Neuronal stem cell (in vitro differentiated cells): Measurements from ENCODE around the gene ABLIM2.
A peak's percentile ranks its signal among the peaks of the same experiment; 100 is the strongest.

ENCODE experiments used
- DNase-seq: peaks from one replicate; pipeline ENCODE4 v3.0.0-alpha.2; 2013; ENCODE audit warnings: low spot score
- H2AFZ ChIP-seq: one replicate; pipeline ENCODE4 v1.6.1; 2013; ENCODE audit warnings: mild to moderate bottlenecking, low read length, inconsistent platforms
- H2AK5ac ChIP-seq: 2 replicates; pipeline ENCODE4 v1.6.1; 2013; ENCODE audit warnings: low read depth, mild to moderate bottlenecking, inconsistent platforms, low read length, moderate library complexity, mixed read lengths
- H2BK120ac ChIP-seq: 2 replicates; pipeline ENCODE4 v1.6.1; 2013; ENCODE audit warnings: low read depth, mild to moderate bottlenecking, inconsistent platforms, low read length, moderate library complexity, mixed read lengths
- H2BK12ac ChIP-seq: one replicate; pipeline ENCODE4 v1.6.1; 2013; ENCODE audit warnings: low read length, inconsistent platforms
- H2BK15ac ChIP-seq: 2 replicates; pipeline ENCODE4 v1.6.1; 2013; ENCODE audit warnings: mild to moderate bottlenecking, low read length, inconsistent platforms, mixed read lengths
- H2BK5ac ChIP-seq: one replicate; pipeline ENCODE4 v1.6.1; 2013; ENCODE audit warnings: inconsistent platforms, mild to moderate bottlenecking, low read length, moderate library complexity
- H3K14ac ChIP-seq: one replicate; pipeline ENCODE4 v1.6.1; 2013; ENCODE audit warnings: low read length, inconsistent platforms
- H3K18ac ChIP-seq: 2 replicates; pipeline ENCODE4 v1.6.1; 2013; ENCODE audit warnings: low read length, inconsistent platforms
- H3K23ac ChIP-seq: 2 replicates; pipeline ENCODE4 v1.6.1; 2013; ENCODE audit warnings: low read depth, mild to moderate bottlenecking, mixed read lengths, low read length, inconsistent platforms; ENCODE audit not compliant: poor library complexity
- H3K27ac ChIP-seq: replicated peaks from 3 replicates; pipeline ENCODE4 v1.5.1; 2013; ENCODE audit warnings: low read length, inconsistent platforms
- H3K27me3 ChIP-seq, 3 experiments: 2 replicates each; pipeline ENCODE4 v1.6.1; 2013; ENCODE audit warnings: low read length in 3 of 3, mild to moderate bottlenecking in 2 of 3, inconsistent platforms in 1 of 3, low read depth in 1 of 3, mixed read lengths in 1 of 3, moderate library complexity in 1 of 3; ENCODE audit not compliant: control insufficient read depth in 3 of 3, insufficient read depth in 3 of 3
- H3K36me3 ChIP-seq, 2 donors: replicated peaks in 1 of 2; 2 replicates each; pipeline ENCODE4 v1.6.1; 2013; ENCODE audit warnings: low read length in 2 of 2; ENCODE audit not compliant: control insufficient read depth in 2 of 2, insufficient read depth in 2 of 2
- H3K4ac ChIP-seq: 2 replicates; pipeline ENCODE4 v1.6.1; 2013; ENCODE audit warnings: inconsistent platforms, mild to moderate bottlenecking, low read length, moderate library complexity
- H3K4me1 ChIP-seq, 2 donors: 1 replicate in 1 of 2; 2 replicates in 1 of 2; pipeline ENCODE4 v1.6.1; 2013; ENCODE audit warnings: low read length in 2 of 2, low read depth in 1 of 2; ENCODE audit not compliant: control insufficient read depth in 2 of 2, insufficient read depth in 1 of 2
- H3K4me2 ChIP-seq: one replicate; pipeline ENCODE4 v1.6.1; 2013; ENCODE audit warnings: mild to moderate bottlenecking, low read length, inconsistent platforms; ENCODE audit not compliant: insufficient read depth, poor library complexity, severe bottlenecking
- H3K4me3 ChIP-seq, 2 donors: 2 replicates each; pipeline ENCODE4 v1.5.1; 2013; ENCODE audit warnings: low read length in 2 of 2, mild to moderate bottlenecking in 2 of 2, inconsistent platforms in 1 of 2, moderate library complexity in 1 of 2
- H3K79me1 ChIP-seq: one replicate; pipeline ENCODE4 v1.6.1; 2013; ENCODE audit warnings: low read depth, mild to moderate bottlenecking, inconsistent platforms, low read length, moderate library complexity
- H3K9ac ChIP-seq: one replicate; pipeline ENCODE4 v1.6.1; 2013; ENCODE audit warnings: mild to moderate bottlenecking, low read depth, low read length, inconsistent platforms; ENCODE audit not compliant: poor library complexity
- H3K9me3 ChIP-seq, 2 donors: replicated peaks in 1 of 2; 2 replicates each; pipeline versions ENCODE3 to v1.6.1; 2013; ENCODE audit warnings: low read length in 2 of 2, mild to moderate bottlenecking in 2 of 2, inconsistent platforms in 1 of 2, low read depth in 1 of 2, mixed read lengths in 1 of 2, moderate library complexity in 1 of 2; ENCODE audit not compliant: control insufficient read depth in 2 of 2, insufficient read depth in 1 of 2
- H4K8ac ChIP-seq: one replicate; pipeline ENCODE4 v1.6.1; 2013; ENCODE audit warnings: low read depth, mild to moderate bottlenecking, inconsistent platforms, low read length, moderate library complexity
- H4K91ac ChIP-seq: one replicate; pipeline ENCODE4 v1.6.1; 2013; ENCODE audit warnings: low read length, low read depth, mild to moderate bottlenecking, inconsistent platforms; ENCODE audit not compliant: poor library complexity
- WGBS, 2 donors: extraction: QIAGEN DNeasy Blood & Tissue Kit; methylation state at CpG; one replicate each; pipeline ENCODE4 v1.1.7; 2013; ENCODE audit warnings: missing lambda C conversion rate in 2 of 2, mixed read lengths in 1 of 2; ENCODE audit not compliant: insufficient read length in 2 of 2, insufficient replicate concordance in 1 of 2; ENCODE audit errors: extremely low coverage in 2 of 2; 5-methylcytosine and 5-hydroxymethylcytosine counted together

ABLIM2 gene

GRCh38 chr4:8072235-8072968 lies 86.2 kb downstream of the ABLIM2 start:
- H3K9me3 ChIP-seq = no peaks in the 10 kb centered on the region
- H3K4me1 ChIP-seq = peaks cover 0 to 28% of the 10 kb centered on the region in 2 donors
- peak overlapping the region; percentile 90 for H3K4ac ChIP-seq
- peak overlapping the region; percentile 71 for H2BK5ac ChIP-seq
- no peak for DNase-seq
- peak overlapping the region; percentile 95 for H3K18ac ChIP-seq
- H2BK120ac ChIP-seq = peak overlapping the region; percentile 64
- H3K4me3 ChIP-seq = no peak overlapping the region
- H3K14ac ChIP-seq = peak overlapping the region; percentile 98
- H2BK15ac ChIP-seq = peak overlapping the region; percentile 93
- no peak overlapping the region for H3K27ac ChIP-seq
- H3K79me1 ChIP-seq = peaks cover 2% of the 10 kb centered on the region
- no CpG with 5 or more reads among the region's 20 CpGs for WGBS, 2 donors
- H3K9ac ChIP-seq = peak overlapping the region; percentile 68
- peak overlapping the region; percentile 99 for H2AK5ac ChIP-seq
- H2AFZ ChIP-seq = no peak overlapping the region
- peak overlapping the region; percentile 97 for H4K91ac ChIP-seq
- H3K23ac ChIP-seq = peak overlapping the region; percentile 69
- H3K4me2 ChIP-seq = no peak overlapping the region
- H3K36me3 ChIP-seq = no peaks in the 10 kb centered on the region
- H2BK12ac ChIP-seq = peak overlapping the region; percentile 88
- H3K27me3 ChIP-seq = peaks cover 0 to 60% (median 3%) of the 10 kb centered on the region in 3 experiments
- peak overlapping the region; percentile 77 for H4K8ac ChIP-seq

- Histone ChIP-seq H2BK12ac (no peak overlapping the region), H3K4me3 (no peak overlapping the region), H2AK5ac (peak overlapping the region; percentile 99), H2BK120ac (peak overlapping the region; percentile 64), H3K79me1 (peaks cover 2% of the 10 kb centered on the region), H3K4ac (no peak overlapping the region), H3K27me3 (peaks cover 0 to 60% (median 3%) of the 10 kb centered on the region in 3 experiments), H3K4me1 (peaks cover 0 to 28% of the 10 kb centered on the region in 2 donors), H3K23ac (peak overlapping the region; percentile 90), H3K9ac (no peak overlapping the region), H3K9me3 (no peaks in the 10 kb centered on the region), H3K27ac (no peak overlapping the region), H3K14ac (no peak overlapping the region), H2BK5ac (peak overlapping the region; percentile 71), H4K91ac (no peak overlapping the region), H4K8ac (peak overlapping the region; percentile 19), H3K36me3 (no peaks in the 10 kb centered on the region), H2AFZ (no peak overlapping the region), H3K4me2 (no peak overlapping the region), H3K18ac (peak overlapping the region; percentile 95), H2BK15ac (peak overlapping the region; percentile 93)
- no peak for DNase-seq
- WGBS, 2 donors = no CpG with 5 or more reads among the region's 23 CpGs
These were observed 86.8 kb downstream of the ABLIM2 start for GRCh38 chr4:8071766-8072165.

GRCh38 chr4:8070736-8071718 lies 87.6 kb downstream of the ABLIM2 start:
- Histone ChIP-seq H3K14ac (peak overlapping the region; percentile 83), H3K36me3 (no peaks in the 10 kb centered on the region), H3K4me3 (no peak overlapping the region), H4K91ac (no peak overlapping the region), H3K23ac (peak overlapping the region; percentile 90), H4K8ac (no peak overlapping the region), H2BK120ac (no peak overlapping the region), H2BK12ac (peak overlapping the region; percentile 75), H2BK5ac (peak overlapping the region; percentile 71), H3K79me1 (peaks cover 2% of the 10 kb centered on the region), H3K4ac (no peak overlapping the region), H3K27ac (no peak overlapping the region), H3K27me3 (peaks cover 0 to 60% (median 3%) of the 10 kb centered on the region in 3 experiments), H2BK15ac (peak overlapping the region; percentile 93), H3K18ac (peak overlapping the region; percentile 89), H3K9ac (peak overlapping the region; percentile 66), H3K4me1 (peaks cover 0 to 28% of the 10 kb centered on the region in 2 donors), H2AFZ (no peak overlapping the region), H3K4me2 (no peak overlapping the region), H2AK5ac (peak overlapping the region; percentile 99), H3K9me3 (no peaks in the 10 kb centered on the region)
- WGBS, 2 donors = no CpG with 5 or more reads among the region's 30 CpGs
- no peak for DNase-seq
